Right lobe of liver (tissue), 4 donors: ENCODE measurements around the gene AIFM3.

Experiments
- POLR2A ChIP-seq: fragments of 450-650 bp; IDR thresholded peaks from one replicate; pipeline ENCODE4 v1.6.1; 2017; ENCODE audit warnings: antibody characterized with exemption, mild to moderate bottlenecking
- TF ChIP-seq, protein P1 (sequence below), 4 donors: fragments of 200-600 bp in 3 of 4; fragments of 450-650 bp in 1 of 4; IDR thresholded peaks; one replicate each; pipeline versions ENCODE4 v1.5.1 to v1.8.0; 2016 to 2022; ENCODE audit warnings: antibody characterized with exemption in 4 of 4, mild to moderate bottlenecking in 2 of 4
- donor health status: DM: no; HTN: no; CAD: no.
- donor health status: DM: no; HTN: no; CAD: no.
- donor health status: DM: no; HTN: yes; CAD: no.

GRCh38 chr22:20965888-20966855 is 883 bp upstream of the AIFM3 start:
- TF ChIP-seq, protein P1, sequence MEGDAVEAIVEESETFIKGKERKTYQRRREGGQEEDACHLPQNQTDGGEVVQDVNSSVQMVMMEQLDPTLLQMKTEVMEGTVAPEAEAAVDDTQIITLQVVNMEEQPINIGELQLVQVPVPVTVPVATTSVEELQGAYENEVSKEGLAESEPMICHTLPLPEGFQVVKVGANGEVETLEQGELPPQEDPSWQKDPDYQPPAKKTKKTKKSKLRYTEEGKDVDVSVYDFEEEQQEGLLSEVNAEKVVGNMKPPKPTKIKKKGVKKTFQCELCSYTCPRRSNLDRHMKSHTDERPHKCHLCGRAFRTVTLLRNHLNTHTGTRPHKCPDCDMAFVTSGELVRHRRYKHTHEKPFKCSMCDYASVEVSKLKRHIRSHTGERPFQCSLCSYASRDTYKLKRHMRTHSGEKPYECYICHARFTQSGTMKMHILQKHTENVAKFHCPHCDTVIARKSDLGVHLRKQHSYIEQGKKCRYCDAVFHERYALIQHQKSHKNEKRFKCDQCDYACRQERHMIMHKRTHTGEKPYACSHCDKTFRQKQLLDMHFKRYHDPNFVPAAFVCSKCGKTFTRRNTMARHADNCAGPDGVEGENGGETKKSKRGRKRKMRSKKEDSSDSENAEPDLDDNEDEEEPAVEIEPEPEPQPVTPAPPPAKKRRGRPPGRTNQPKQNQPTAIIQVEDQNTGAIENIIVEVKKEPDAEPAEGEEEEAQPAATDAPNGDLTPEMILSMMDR (IDR thresholded peaks at IDR 0.05) = no peak
- no peak for TF ChIP-seq POLR2A
